Measurements from ENCODE around the gene RBP2. TPM values are rescaled to one million over a fixed set of nuclear protein-coding genes. Genes with fewer than 3 reads are reported as not detected.

The RBP2 gene
- total RNA-seq, 2 donors from 2014 or later = not detected

DNA sequence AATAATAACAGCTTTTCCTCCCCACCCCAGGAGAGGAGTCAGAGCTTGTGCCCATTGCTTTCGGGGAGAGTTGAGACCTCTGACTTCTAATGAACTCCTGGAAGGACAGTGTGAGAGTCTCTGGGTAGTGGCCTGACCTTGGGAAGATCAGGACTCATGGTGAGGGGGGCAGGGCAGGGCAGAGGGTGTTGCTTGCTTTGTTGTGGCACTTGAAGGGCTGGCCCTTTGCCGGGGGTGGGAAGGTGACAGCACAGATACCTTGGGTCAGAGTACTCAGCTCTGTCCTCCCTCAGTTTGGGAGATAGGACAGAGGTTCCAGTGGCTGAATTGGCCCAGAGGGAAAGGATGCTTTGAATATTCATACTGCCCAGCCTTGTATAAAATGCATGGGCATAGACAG lies 15.8 kb downstream of the RBP2 start:
- H3K4me1 ChIP-seq (ENCODE audit: control insufficient read depth in 1 of 2, low read depth in 2 of 2) = peaks cover 0 to 3% of the 10 kb centered on the region in 2 donors
- no peak for ATAC-seq (ENCODE audit: insufficient number of reproducible peaks, low FRiP score, low read depth)
- H3K27me3 ChIP-seq (replicated peaks; ENCODE audit: insufficient read depth) = no peaks in the 10 kb centered on the region
- no peak overlapping the region for H3K27ac ChIP-seq
- H3K9me3 ChIP-seq = no peaks in the 10 kb centered on the region
- TF ChIP-seq, protein P1, sequence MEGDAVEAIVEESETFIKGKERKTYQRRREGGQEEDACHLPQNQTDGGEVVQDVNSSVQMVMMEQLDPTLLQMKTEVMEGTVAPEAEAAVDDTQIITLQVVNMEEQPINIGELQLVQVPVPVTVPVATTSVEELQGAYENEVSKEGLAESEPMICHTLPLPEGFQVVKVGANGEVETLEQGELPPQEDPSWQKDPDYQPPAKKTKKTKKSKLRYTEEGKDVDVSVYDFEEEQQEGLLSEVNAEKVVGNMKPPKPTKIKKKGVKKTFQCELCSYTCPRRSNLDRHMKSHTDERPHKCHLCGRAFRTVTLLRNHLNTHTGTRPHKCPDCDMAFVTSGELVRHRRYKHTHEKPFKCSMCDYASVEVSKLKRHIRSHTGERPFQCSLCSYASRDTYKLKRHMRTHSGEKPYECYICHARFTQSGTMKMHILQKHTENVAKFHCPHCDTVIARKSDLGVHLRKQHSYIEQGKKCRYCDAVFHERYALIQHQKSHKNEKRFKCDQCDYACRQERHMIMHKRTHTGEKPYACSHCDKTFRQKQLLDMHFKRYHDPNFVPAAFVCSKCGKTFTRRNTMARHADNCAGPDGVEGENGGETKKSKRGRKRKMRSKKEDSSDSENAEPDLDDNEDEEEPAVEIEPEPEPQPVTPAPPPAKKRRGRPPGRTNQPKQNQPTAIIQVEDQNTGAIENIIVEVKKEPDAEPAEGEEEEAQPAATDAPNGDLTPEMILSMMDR (IDR thresholded peaks at IDR 0.05) = no peak
- no peaks in the 10 kb centered on the region for H3K36me3 ChIP-seq
- no peak overlapping the region for H3K4me3 ChIP-seq
- no peak for DNase-seq (ENCODE audit: low spot score)

DNA sequence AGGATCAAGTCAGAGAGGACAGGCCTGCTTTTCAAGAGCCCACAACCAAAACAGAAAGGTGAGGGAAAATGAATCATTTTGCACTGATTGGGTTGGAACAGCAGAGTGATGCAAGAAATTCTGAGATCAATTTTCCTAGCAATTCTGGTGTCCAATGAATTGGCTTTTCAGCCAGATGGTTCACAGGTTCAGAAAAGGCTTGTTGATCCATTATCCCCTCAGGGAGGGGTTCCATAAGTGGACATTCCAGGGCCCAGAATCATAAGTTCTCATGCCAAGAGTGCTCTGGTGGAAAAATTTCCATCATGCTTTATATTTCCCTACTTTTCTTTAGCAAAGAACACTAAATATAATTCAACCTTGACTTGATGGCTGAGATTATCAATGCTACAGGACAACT lies 16.2 kb downstream of the RBP2 start:
- Histone ChIP-seq H3K27ac (no peak overlapping the region), H3K9me3 (no peaks in the 10 kb centered on the region), H3K36me3 (no peaks in the 10 kb centered on the region), H3K4me3 (no peak overlapping the region), H3K27me3 (replicated peaks; ENCODE audit: insufficient read depth) (no peaks in the 10 kb centered on the region), H3K4me1 (ENCODE audit: control insufficient read depth in 1 of 2, low read depth in 2 of 2) (peaks cover 0 to 3% of the 10 kb centered on the region in 2 donors)
- ATAC-seq (ENCODE audit: insufficient number of reproducible peaks, low FRiP score, low read depth) = no peak
- no peak for DNase-seq (ENCODE audit: low spot score)
- TF ChIP-seq, protein P1 (IDR thresholded peaks at IDR 0.05) = no peak

- Histone ChIP-seq H3K4me3 (no peak overlapping the region), H3K4me1 (ENCODE audit: control insufficient read depth in 1 of 2, low read depth in 2 of 2) (peaks cover 0 to 3% of the 10 kb centered on the region in 2 donors), H3K9me3 (no peaks in the 10 kb centered on the region), H3K36me3 (no peaks in the 10 kb centered on the region), H3K27me3 (replicated peaks; ENCODE audit: insufficient read depth) (no peaks in the 10 kb centered on the region), H3K27ac (no peak overlapping the region)
- ATAC-seq (ENCODE audit: insufficient number of reproducible peaks, low FRiP score, low read depth) = no peak
- no peak for DNase-seq (ENCODE audit: low spot score)
- TF ChIP-seq, protein P1 (IDR thresholded peaks at IDR 0.05) = no peak
Measured at GRCh38 chr3:139458348-139458747, 18.0 kb downstream of the RBP2 start.

DNA sequence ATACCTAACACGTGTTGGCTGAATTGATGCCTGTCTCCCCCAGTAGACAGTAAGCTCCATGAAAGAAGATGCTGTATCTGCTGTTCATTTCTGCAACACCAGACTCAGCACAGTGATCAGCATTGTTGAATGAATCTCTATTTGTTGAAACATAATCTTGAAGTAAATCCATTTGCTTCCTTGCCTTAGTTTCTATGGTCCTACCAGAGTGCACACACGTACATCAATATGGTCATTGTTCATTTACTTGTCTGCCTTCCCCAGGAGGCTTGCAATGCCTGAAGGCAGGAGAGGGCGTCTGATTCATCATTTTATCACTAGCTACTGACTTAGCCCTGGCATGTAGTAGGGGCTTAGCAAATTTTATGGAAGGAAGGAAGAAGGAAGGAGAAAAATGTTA lies 19.2 kb downstream of the RBP2 start:
- Histone ChIP-seq H3K4me3 (no peak overlapping the region), H3K9me3 (no peaks in the 10 kb centered on the region), H3K4me1 (ENCODE audit: control insufficient read depth in 1 of 2, low read depth in 2 of 2) (peaks cover 0 to 3% of the 10 kb centered on the region in 2 donors), H3K27ac (no peak overlapping the region), H3K27me3 (replicated peaks; ENCODE audit: insufficient read depth) (no peaks in the 10 kb centered on the region), H3K36me3 (no peaks in the 10 kb centered on the region)
- DNase-seq (ENCODE audit: low spot score) (no peak), ATAC-seq (ENCODE audit: insufficient number of reproducible peaks, low FRiP score, low read depth) (no peak)
- TF ChIP-seq, protein P1 (IDR thresholded peaks at IDR 0.05) = no peak

- Histone ChIP-seq H3K27me3 (replicated peaks; ENCODE audit: insufficient read depth) (no peaks in the 10 kb centered on the region), H3K4me1 (ENCODE audit: control insufficient read depth in 1 of 2, low read depth in 2 of 2) (peaks cover 0 to 3% of the 10 kb centered on the region in 2 donors), H3K27ac (no peak overlapping the region), H3K4me3 (no peak overlapping the region), H3K9me3 (no peaks in the 10 kb centered on the region), H3K36me3 (no peaks in the 10 kb centered on the region)
- DNase-seq (ENCODE audit: low spot score) (no peak), ATAC-seq (ENCODE audit: insufficient number of reproducible peaks, low FRiP score, low read depth) (no peak)
- TF ChIP-seq, protein P1 (IDR thresholded peaks at IDR 0.05) = no peak
Measured at GRCh38 chr3:139456386-139456785, 19.9 kb downstream of the RBP2 start.

All from thoracic aorta (tissue), 2 donors.